Mesendoderm (in vitro differentiated cells): ENCODE data around the gene CDC45.

Experiments
- DNase-seq: peaks from one replicate; pipeline ENCODE4 v3.0.0; 2013
- H2AK5ac ChIP-seq: 2 replicates; pipeline ENCODE4 v1.6.1; 2013; ENCODE audit warnings: low read length, inconsistent platforms
- H2BK120ac ChIP-seq: 2 replicates; pipeline ENCODE4 v1.6.1; 2013; ENCODE audit warnings: low read depth, mild to moderate bottlenecking, low read length, moderate library complexity, mixed read lengths
- H2BK15ac ChIP-seq: replicated peaks from 2 replicates; pipeline ENCODE4 v1.6.1; 2013; ENCODE audit warnings: low read depth, mild to moderate bottlenecking, moderate library complexity
- H2BK5ac ChIP-seq: 2 replicates; pipeline ENCODE4 v1.6.1; 2013; ENCODE audit warnings: low read length, inconsistent platforms
- H3K18ac ChIP-seq: 2 replicates; pipeline ENCODE4 v1.6.1; 2013; ENCODE audit warnings: mild to moderate bottlenecking, low read length, mixed read lengths
- H3K23ac ChIP-seq: one replicate; pipeline ENCODE4 v1.6.1; 2013; ENCODE audit warnings: low read length
- H3K27ac ChIP-seq: 2 replicates; pipeline ENCODE4 v1.5.1; 2013; ENCODE audit warnings: low read depth, mild to moderate bottlenecking, inconsistent platforms, low read length, moderate library complexity
- H3K27me3 ChIP-seq: 2 replicates; pipeline ENCODE4 v1.6.1; 2013; ENCODE audit warnings: low read length, control low read depth, mild to moderate bottlenecking, inconsistent platforms; ENCODE audit not compliant: insufficient read depth, poor library complexity
- H3K36me3 ChIP-seq: 2 replicates; pipeline ENCODE4 v1.6.1; 2013; ENCODE audit warnings: low read length, inconsistent platforms; ENCODE audit not compliant: control insufficient read depth, insufficient read depth
- H3K4ac ChIP-seq: one replicate; pipeline ENCODE4 v1.6.1; 2013; ENCODE audit warnings: low read depth, mild to moderate bottlenecking, low read length, moderate library complexity
- H3K4me1 ChIP-seq: 2 replicates; pipeline ENCODE4 v1.6.1; 2013; ENCODE audit warnings: low read depth, low read length, inconsistent platforms; ENCODE audit not compliant: control insufficient read depth
- H3K4me2 ChIP-seq: 2 replicates; pipeline ENCODE4 v1.6.1; 2013; ENCODE audit warnings: low read length
- H3K4me3 ChIP-seq: 2 replicates; pipeline ENCODE4 v1.5.1; 2013; ENCODE audit warnings: mild to moderate bottlenecking, low read length
- H3K56ac ChIP-seq: one replicate; pipeline ENCODE4 v1.6.1; 2013; ENCODE audit warnings: low read length
- H3K79me1 ChIP-seq: 2 replicates; pipeline ENCODE4 v1.6.1; 2013; ENCODE audit warnings: low read length, inconsistent platforms
- H3K79me2 ChIP-seq: 2 replicates; pipeline ENCODE4 v1.6.1; 2013; ENCODE audit warnings: mild to moderate bottlenecking, low read length; ENCODE audit not compliant: control insufficient read depth, insufficient read depth
- H3K9ac ChIP-seq: 2 replicates; pipeline ENCODE4 v1.6.1; 2013; ENCODE audit warnings: low read length, inconsistent platforms
- H4K5ac ChIP-seq: one replicate; pipeline ENCODE4 v1.6.1; 2013; ENCODE audit warnings: low read length
- H4K8ac ChIP-seq: one replicate; pipeline ENCODE4 v1.6.1; 2013; ENCODE audit warnings: low read depth, mild to moderate bottlenecking, control low read depth, low read length, moderate library complexity
- WGBS: extraction: QIAGEN DNeasy Blood & Tissue Kit; methylation state at CpG from one replicate; pipeline ENCODE4 v1.1.7; 2013; ENCODE audit warnings: low lambda C conversion rate, missing lambda C conversion rate; ENCODE audit not compliant: insufficient coverage; ENCODE audit errors: extremely low coverage; 5-methylcytosine and 5-hydroxymethylcytosine counted together

The CDC45 gene

DNA sequence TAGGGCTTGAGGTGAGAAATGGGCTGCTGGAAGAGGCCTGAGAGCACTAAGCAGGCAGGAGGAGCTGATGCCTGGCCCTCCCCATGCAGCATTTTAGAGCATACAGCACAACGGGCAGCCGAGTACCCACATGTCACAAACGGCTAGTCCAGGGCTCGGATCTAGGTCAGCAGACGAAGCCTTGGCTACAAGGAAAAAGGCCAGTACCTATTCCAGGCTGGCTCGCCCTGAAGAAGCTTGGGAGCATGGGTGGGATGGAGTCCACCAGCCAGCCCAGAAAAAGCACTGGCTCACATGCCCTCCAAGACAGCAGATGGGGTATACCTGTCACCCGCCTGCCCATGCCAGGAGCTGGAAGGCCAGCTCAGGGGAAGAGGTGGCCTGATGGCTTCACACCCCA, 10.3 kb upstream of the CDC45 start:
- Histone ChIP-seq H3K4ac (no peak overlapping the region), H4K5ac (no peak overlapping the region), H3K27me3 (no peaks in the 10 kb centered on the region), H4K8ac (no peak overlapping the region), H3K79me1 (peaks cover 5% of the 10 kb centered on the region), H3K9ac (no peak overlapping the region), H2AK5ac (no peak overlapping the region), H3K4me3 (no peak overlapping the region), H3K4me1 (no peaks in the 10 kb centered on the region), H3K36me3 (peaks cover 22% of the 10 kb centered on the region), H2BK120ac (no peak overlapping the region), H3K27ac (no peak overlapping the region), H3K23ac (no peak overlapping the region), H2BK15ac (no peak overlapping the region), H3K79me2 (no peaks in the 10 kb centered on the region), H3K56ac (no peak overlapping the region), H3K4me2 (no peak overlapping the region), H3K18ac (no peak overlapping the region), H2BK5ac (no peak overlapping the region)
- no CpG with 5 or more reads among the region's 7 CpGs for WGBS
- no peak for DNase-seq

DNA sequence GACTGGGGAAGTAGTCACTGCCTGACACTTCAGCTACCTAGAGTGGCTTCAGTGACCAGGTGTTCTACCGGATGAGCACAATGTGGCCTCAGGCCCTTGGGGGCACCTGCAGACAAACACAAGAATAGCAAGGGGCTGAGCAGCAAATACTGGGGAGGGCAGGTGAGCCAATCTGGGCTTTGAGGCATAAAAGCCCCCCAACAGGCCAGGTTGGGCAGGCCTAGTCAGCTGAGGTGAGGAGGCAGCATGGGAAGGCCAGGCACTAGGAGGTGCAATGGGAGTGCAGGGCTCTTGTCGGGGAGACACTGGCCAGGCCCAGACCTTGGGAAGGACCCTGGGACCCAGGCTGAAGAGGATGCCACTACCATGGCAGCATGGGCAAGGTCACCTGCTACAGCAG, 9.7 kb upstream of the CDC45 start:
- Histone ChIP-seq H3K18ac (no peak overlapping the region), H3K79me1 (peaks cover 5% of the 10 kb centered on the region), H3K56ac (no peak overlapping the region), H3K4me3 (no peak overlapping the region), H3K4ac (no peak overlapping the region), H3K27me3 (no peaks in the 10 kb centered on the region), H4K5ac (no peak overlapping the region), H3K27ac (no peak overlapping the region), H2AK5ac (no peak overlapping the region), H4K8ac (no peak overlapping the region), H3K23ac (no peak overlapping the region), H3K9ac (no peak overlapping the region), H3K79me2 (no peaks in the 10 kb centered on the region), H2BK5ac (no peak overlapping the region), H2BK120ac (no peak overlapping the region), H3K36me3 (peaks cover 23% of the 10 kb centered on the region), H3K4me2 (no peak overlapping the region), H3K4me1 (no peaks in the 10 kb centered on the region), H2BK15ac (no peak overlapping the region)
- no CpG with 5 or more reads among the region's 2 CpGs for WGBS
- no peak for DNase-seq

DNA sequence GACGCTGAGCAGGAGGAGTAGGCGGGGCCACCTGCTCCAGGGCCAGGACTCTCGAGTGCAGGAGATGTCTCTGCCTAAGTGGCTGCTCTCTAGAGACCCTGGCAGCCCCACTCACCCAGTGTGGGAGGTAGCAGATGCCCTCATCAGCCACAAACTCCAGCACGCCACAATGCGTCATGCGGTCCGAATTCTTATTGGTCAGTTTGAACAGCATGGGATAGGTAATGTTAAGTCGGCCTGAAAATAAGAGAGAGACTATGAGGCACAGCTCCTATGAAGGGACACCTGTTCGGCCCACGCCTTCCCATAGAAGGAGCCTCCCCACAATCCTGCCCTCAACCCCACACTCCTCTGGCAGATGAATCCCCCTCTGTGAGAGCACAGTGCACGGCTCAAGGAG, 8.1 kb upstream of the CDC45 start:
- no peak for DNase-seq
- Histone ChIP-seq H3K79me1 (peaks cover 13% of the 10 kb centered on the region), H4K8ac (no peak overlapping the region), H3K79me2 (peaks cover 12% of the 10 kb centered on the region), H2AK5ac (no peak overlapping the region), H2BK5ac (no peak overlapping the region), H3K9ac (no peak overlapping the region), H3K18ac (no peak overlapping the region), H4K5ac (no peak overlapping the region), H2BK120ac (no peak overlapping the region), H3K27me3 (no peaks in the 10 kb centered on the region), H3K4me2 (no peak overlapping the region), H2BK15ac (no peak overlapping the region), H3K4me1 (no peaks in the 10 kb centered on the region), H3K23ac (no peak overlapping the region), H3K4me3 (no peak overlapping the region), H3K4ac (no peak overlapping the region), H3K27ac (no peak overlapping the region), H3K36me3 (peaks cover 21% of the 10 kb centered on the region), H3K56ac (no peak overlapping the region)
- no CpG with 5 or more reads among the region's 11 CpGs for WGBS

DNA sequence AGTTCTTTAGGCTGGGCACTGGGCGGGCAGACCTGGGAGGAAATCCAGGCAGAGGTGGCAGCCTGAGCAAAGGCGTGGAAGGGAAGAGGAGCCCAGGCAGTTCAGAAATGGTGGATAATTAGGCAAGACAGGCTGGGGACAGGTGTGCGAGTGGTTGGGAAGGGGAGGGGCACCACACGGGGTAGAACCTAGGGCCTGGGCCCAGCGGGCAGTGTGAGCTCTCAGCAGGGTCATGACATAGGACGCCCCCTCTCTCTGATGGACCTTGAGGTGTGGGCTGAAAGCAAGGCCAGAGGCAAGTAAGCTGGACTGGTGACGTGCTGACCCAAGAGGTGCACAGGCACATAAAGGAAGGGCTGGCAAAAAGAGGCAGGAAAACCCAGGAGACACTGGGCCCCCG, 7.5 kb upstream of the CDC45 start:
- Histone ChIP-seq H3K9ac (no peak overlapping the region), H3K79me1 (peaks cover 13% of the 10 kb centered on the region), H3K18ac (no peak overlapping the region), H2BK15ac (no peak overlapping the region), H2BK5ac (no peak overlapping the region), H3K79me2 (peaks cover 15% of the 10 kb centered on the region), H3K27me3 (no peaks in the 10 kb centered on the region), H3K4me2 (no peak overlapping the region), H3K4me1 (no peaks in the 10 kb centered on the region), H3K27ac (no peak overlapping the region), H4K8ac (no peak overlapping the region), H3K56ac (no peak overlapping the region), H2AK5ac (no peak overlapping the region), H3K36me3 (peaks cover 19% of the 10 kb centered on the region), H4K5ac (no peak overlapping the region), H3K23ac (no peak overlapping the region), H3K4ac (no peak overlapping the region), H2BK120ac (no peak overlapping the region), H3K4me3 (no peak overlapping the region)
- no peak for DNase-seq
- no CpG with 5 or more reads among the region's 8 CpGs for WGBS

DNA sequence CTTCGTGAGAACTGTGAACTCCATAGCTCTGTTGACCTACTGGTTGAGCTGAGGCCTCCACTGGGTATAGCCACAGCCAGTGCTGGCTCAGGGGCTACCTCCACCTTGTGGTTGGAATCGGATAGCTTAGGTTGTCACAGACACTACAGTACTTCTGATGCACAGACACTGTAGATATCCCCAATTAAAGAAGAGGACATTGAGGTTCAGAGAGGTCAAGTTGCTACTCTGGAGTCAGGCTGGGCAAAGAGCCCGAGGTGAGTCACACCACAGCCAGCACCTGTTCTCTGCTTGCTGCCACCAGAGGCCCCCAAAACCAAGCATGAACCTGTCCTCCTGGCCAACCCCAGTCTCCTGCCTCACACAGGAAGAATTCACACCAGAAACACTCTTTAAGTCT, 6.1 kb upstream of the CDC45 start:
- H3K9ac ChIP-seq, result no peak overlapping the region
- no peak overlapping the region for H3K4ac ChIP-seq
- no peak overlapping the region for H3K56ac ChIP-seq
- H3K36me3 ChIP-seq, result peaks cover 16% of the 10 kb centered on the region
- H3K4me3 ChIP-seq, result no peak overlapping the region
- H4K8ac ChIP-seq, result no peak overlapping the region
- no peak overlapping the region for H3K18ac ChIP-seq
- H3K79me1 ChIP-seq, result peaks cover 16% of the 10 kb centered on the region
- no peaks in the 10 kb centered on the region for H3K27me3 ChIP-seq
- H2BK5ac ChIP-seq, result no peak overlapping the region
- no peak overlapping the region for H2BK120ac ChIP-seq
- WGBS, result no CpG with 5 or more reads among the region's 3 CpGs
- no peak overlapping the region for H3K23ac ChIP-seq
- no peak overlapping the region for H4K5ac ChIP-seq
- no peak overlapping the region for H3K4me2 ChIP-seq
- H3K4me1 ChIP-seq, result peaks cover 2% of the 10 kb centered on the region
- peaks cover 27% of the 10 kb centered on the region for H3K79me2 ChIP-seq
- H2AK5ac ChIP-seq, result no peak overlapping the region
- no peak for DNase-seq
- no peak overlapping the region for H2BK15ac ChIP-seq
- no peak overlapping the region for H3K27ac ChIP-seq

DNA sequence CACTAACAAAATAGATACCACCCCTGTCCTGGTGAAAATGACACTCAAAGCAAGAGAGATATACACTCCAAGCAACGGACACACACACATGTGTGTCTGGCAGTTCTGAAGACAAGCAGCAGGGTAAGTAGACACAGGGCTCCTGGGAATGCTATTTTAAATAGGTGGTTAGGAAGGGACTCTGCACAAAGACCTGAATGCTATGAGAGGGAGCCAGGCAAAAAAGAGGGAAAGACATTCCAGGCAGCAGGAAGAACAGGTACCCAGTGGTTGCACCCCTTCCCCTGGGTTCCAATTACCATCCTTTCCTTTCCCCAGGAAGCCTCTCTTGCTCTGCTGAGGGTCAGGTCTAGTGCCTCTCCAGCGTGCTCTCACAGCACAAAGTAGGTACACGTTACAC, 3.7 kb upstream of the CDC45 start:
- Histone ChIP-seq H2BK120ac (no peak overlapping the region), H3K56ac (no peak overlapping the region), H3K4me3 (no peak overlapping the region), H3K18ac (no peak overlapping the region), H3K36me3 (peaks cover 8% of the 10 kb centered on the region), H2BK15ac (no peak overlapping the region), H3K4me2 (no peak overlapping the region), H3K79me1 (peaks cover 24% of the 10 kb centered on the region), H3K4ac (no peak overlapping the region), H3K27me3 (no peaks in the 10 kb centered on the region), H4K8ac (no peak overlapping the region), H3K9ac (no peak overlapping the region), H3K27ac (no peak overlapping the region), H2BK5ac (no peak overlapping the region), H2AK5ac (no peak overlapping the region), H3K23ac (no peak overlapping the region), H3K79me2 (peaks cover 38% of the 10 kb centered on the region), H4K5ac (no peak overlapping the region), H3K4me1 (peaks cover 2% of the 10 kb centered on the region)
- no CpG with 5 or more reads among the region's 3 CpGs for WGBS
- DNase-seq, result no peak
